BE2C (cell line): ENCODE results near the gene WDR7.

ENCODE experiments used
- DNase-seq: peaks from one replicate; pipeline ENCODE4 v3.0.0-alpha.2; 2020
- H3K27me3 ChIP-seq: fragments of 250-450 bp; sonication (Bioruptor Pico); 2 replicates; pipeline ENCODE4 v1.5.1; 2020; ENCODE audit warnings: mild to moderate bottlenecking
- H3K36me3 ChIP-seq: fragments of 250-450 bp; sonication (Bioruptor Pico); 2 replicates; pipeline ENCODE4 v1.5.1; 2020; ENCODE audit warnings: mild to moderate bottlenecking
- H3K4me1 ChIP-seq: fragments of 250-450 bp; sonication (Bioruptor Pico); 2 replicates; pipeline ENCODE4 v1.5.1; 2020
- H3K4me3 ChIP-seq: 2 replicates; pipeline ENCODE4 v1.5.1; 2011; ENCODE audit warnings: low read depth, low read length
- H3K9me3 ChIP-seq: fragments of 250-450 bp; sonication (Bioruptor Pico); 2 replicates; pipeline ENCODE4 v1.5.1; 2020
- TF ChIP-seq, protein P1 (sequence below): IDR thresholded peaks from 2 replicates; pipeline ENCODE4 v1.5.1; 2012; ENCODE audit warnings: mild to moderate bottlenecking, low read depth, low read length

The WDR7 gene

DNA sequence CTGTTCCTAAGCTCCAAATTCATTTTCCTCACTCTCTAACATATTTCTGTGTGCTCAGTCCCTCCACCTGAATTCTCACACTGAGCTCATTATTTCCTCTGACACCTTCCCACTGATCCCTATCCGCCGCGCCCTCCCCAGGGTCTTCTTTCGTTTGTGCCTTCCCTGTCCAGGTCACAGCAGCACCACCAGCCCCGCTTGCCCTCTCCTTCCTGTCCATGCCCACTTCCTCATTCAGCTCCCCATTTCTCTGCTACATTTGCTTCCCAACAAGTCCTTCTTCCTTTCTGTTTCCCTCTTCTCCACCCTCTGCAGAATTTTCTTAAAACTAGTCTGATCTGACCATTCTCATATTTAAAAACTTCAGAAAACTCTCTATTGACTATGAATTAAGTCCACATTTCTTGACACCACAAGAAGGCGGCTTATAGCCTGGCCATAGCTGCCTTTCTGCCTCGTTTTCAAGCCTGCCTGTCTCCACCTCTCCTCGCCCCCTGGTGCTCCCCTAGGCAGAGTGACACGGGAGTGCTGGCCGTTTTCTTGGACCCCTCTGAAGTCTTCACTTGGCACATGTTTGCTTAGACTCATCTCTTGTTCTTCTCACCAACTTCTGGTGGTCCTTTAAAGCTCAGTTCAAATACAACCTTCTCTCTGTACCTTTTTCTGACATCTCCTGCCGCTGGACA lies 357.0 kb downstream of the WDR7 start:
- no peaks in the 10 kb centered on the region for H3K27me3 ChIP-seq
- H3K9me3 ChIP-seq = no peaks in the 10 kb centered on the region
- no peak overlapping the region for H3K4me3 ChIP-seq
- no peaks in the 10 kb centered on the region for H3K4me1 ChIP-seq
- no peak for DNase-seq
- TF ChIP-seq, protein P1, sequence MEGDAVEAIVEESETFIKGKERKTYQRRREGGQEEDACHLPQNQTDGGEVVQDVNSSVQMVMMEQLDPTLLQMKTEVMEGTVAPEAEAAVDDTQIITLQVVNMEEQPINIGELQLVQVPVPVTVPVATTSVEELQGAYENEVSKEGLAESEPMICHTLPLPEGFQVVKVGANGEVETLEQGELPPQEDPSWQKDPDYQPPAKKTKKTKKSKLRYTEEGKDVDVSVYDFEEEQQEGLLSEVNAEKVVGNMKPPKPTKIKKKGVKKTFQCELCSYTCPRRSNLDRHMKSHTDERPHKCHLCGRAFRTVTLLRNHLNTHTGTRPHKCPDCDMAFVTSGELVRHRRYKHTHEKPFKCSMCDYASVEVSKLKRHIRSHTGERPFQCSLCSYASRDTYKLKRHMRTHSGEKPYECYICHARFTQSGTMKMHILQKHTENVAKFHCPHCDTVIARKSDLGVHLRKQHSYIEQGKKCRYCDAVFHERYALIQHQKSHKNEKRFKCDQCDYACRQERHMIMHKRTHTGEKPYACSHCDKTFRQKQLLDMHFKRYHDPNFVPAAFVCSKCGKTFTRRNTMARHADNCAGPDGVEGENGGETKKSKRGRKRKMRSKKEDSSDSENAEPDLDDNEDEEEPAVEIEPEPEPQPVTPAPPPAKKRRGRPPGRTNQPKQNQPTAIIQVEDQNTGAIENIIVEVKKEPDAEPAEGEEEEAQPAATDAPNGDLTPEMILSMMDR = no peak
- no peaks in the 10 kb centered on the region for H3K36me3 ChIP-seq

DNA sequence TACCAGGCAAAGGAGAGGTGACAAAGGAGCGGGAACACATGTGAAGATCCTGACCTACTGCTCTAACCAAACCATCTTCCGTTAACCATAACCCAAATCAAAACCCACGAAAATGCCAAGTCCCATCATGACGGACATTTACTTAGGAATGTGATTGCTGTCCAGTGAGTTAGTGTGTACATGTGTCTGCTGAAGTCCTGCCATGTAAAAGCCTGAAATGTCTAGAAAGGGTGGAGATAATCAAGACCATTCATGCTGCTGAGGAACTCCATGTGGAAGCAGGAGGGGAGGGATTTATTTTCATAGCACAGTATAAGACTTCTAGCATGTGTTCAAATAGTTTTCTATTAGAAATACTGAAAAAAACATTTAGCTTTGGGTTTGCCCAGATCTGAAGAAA lies 358.7 kb downstream of the WDR7 start:
- Histone ChIP-seq H3K9me3 (no peaks in the 10 kb centered on the region), H3K27me3 (no peaks in the 10 kb centered on the region), H3K4me3 (no peak overlapping the region), H3K4me1 (no peaks in the 10 kb centered on the region), H3K36me3 (no peaks in the 10 kb centered on the region)
- TF ChIP-seq, protein P1 = no peak
- DNase-seq = no peak

DNA sequence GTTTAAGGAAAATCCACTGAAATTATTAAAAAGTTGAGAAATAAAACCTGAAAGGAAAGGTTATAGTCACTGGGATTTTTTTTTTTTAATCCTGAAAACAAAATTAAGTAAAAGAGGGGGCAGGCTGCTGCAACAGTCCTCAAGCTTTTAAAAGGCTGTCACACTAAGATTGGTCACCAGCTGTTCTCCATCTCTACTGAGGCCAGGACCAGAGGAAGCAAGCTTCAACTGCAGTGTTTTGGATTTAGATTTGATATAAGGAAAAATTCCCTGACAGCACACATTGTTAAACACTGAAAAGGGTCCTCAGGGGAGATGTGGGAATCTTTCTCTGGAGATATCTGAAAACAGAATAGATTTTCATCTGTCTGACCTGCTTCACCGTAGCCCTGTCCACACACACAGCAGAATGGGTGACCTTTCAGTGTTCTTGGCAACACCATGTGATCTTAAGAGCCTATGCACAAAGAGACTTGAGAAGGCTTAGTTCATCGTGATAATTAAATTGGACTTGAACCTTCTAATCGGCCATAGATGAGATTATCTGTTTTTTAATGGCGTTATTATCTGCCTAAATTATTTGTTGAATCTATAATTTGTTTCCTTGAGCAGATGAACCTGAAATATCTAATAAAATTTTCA lies 363.7 kb downstream of the WDR7 start:
- no peak for DNase-seq
- no peak overlapping the region for H3K4me3 ChIP-seq
- H3K9me3 ChIP-seq = no peaks in the 10 kb centered on the region
- no peaks in the 10 kb centered on the region for H3K4me1 ChIP-seq
- no peaks in the 10 kb centered on the region for H3K36me3 ChIP-seq
- no peaks in the 10 kb centered on the region for H3K27me3 ChIP-seq
- TF ChIP-seq, protein P1 = no peak

DNA sequence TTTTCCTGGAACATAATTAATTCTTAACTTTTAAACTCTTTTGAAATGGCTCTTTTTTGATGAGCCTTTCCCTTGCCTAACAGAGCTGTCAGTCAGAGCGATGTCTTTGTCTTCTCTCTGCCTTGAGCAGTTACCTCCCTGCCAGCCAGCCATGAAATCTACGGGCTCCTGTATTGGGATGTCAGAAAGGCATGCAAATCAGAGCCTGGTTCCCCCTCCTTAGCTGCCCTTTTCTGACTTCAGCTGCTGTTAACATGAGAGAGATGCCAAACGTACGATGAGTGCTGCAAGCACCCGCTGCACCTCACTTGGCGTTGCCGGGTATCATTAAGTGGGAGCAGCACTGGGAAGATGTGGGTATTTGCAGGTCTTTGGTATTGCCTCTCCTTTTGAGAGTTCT lies 364.3 kb downstream of the WDR7 start:
- Histone ChIP-seq H3K4me3 (no peak overlapping the region), H3K4me1 (no peaks in the 10 kb centered on the region), H3K9me3 (no peaks in the 10 kb centered on the region), H3K36me3 (no peaks in the 10 kb centered on the region), H3K27me3 (no peaks in the 10 kb centered on the region)
- DNase-seq = no peak
- TF ChIP-seq, protein P1 = no peak

DNA sequence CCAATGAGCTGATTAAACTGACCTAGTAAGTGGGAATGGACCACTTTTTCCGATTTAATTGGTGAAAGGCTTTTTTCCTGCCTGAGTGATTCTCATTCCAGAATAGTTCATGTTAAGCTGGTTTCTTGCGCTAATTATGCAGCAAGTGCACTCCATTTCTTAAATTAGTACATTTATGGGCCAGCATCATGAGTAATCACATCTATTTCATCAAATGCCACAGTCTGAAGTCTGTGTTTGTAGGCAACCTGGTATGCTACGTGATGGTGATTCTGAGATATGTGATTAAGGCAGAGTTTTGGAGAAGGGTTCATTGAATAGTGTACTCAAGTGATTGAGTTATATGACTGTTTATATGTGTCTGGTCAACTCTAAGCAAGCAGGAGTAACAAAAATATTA lies 367.7 kb downstream of the WDR7 start:
- no peaks in the 10 kb centered on the region for H3K4me1 ChIP-seq
- no peaks in the 10 kb centered on the region for H3K36me3 ChIP-seq
- H3K9me3 ChIP-seq = no peaks in the 10 kb centered on the region
- no peak overlapping the region for H3K4me3 ChIP-seq
- no peak for DNase-seq
- no peaks in the 10 kb centered on the region for H3K27me3 ChIP-seq
- TF ChIP-seq, protein P1 = no peak

DNA sequence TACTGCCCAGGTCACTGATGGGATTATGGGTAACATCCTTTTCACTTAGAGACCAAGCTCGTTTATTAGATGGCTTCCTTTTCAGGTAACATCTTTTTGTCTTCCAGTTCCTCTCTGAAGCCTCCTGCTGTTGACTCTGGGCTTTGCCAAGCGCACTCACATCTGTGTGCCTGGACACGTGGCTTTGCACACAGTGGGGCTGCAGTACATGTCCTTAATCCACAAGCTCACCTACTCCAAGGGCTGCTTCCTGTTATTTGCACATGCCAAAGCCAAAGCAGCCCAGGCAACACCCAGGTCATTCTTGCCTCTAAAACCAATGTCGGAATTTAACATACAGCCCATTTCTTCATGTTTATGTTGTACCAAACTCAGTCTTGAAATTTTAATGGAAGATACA lies 371.6 kb downstream of the WDR7 start:
- no peaks in the 10 kb centered on the region for H3K27me3 ChIP-seq
- H3K36me3 ChIP-seq = no peaks in the 10 kb centered on the region
- TF ChIP-seq, protein P1 = no peak
- no peaks in the 10 kb centered on the region for H3K4me1 ChIP-seq
- no peak for DNase-seq
- no peak overlapping the region for H3K4me3 ChIP-seq
- no peaks in the 10 kb centered on the region for H3K9me3 ChIP-seq
